Measurements from ENCODE around the gene CENPX. TPM values are rescaled to one million over a fixed set of nuclear protein-coding genes. Genes with fewer than 3 reads are reported as not detected.

The CENPX gene
- total and polyA plus RNA-seq, 2 of the 13 experiments (the other 11 are each of a cell fraction or from before 2014, with no cell fraction given): 92.7 to 170 TPM

- TF ChIP-seq MIER3 (CRISPR knock-in tag; IDR thresholded peaks at IDR 0.05; ENCODE audit: borderline replicate concordance) (no peak), NR2F1 (CRISPR knock-in tag; IDR thresholded peaks at IDR 0.05) (no peak), SRSF9 (IDR thresholded peaks at IDR 0.05; ENCODE audit: borderline replicate concordance, insufficient read depth, low read depth, low read length, poor library complexity, severe bottlenecking) (no peak), MYPOP (CRISPR knock-in tag; IDR thresholded peaks at IDR 0.05) (no peak), ZNF484 (CRISPR knock-in tag; IDR thresholded peaks at IDR 0.05; ENCODE audit: borderline replicate concordance, low read depth) (no peak), CCDC6 (CRISPR knock-in tag; IDR thresholded peaks at IDR 0.05) (no peak), NCOA5 (CRISPR knock-in tag; IDR thresholded peaks at IDR 0.05) (no peak), REST (IDR thresholded peaks at IDR 0.05; ENCODE audit: borderline replicate concordance in 1 of 2, low read depth in 1 of 2, low read length in 2 of 2) (no peak), TGIF2 (CRISPR knock-in tag; IDR thresholded peaks at IDR 0.05) (no peak), KLF9 (CRISPR knock-in tag; IDR thresholded peaks at IDR 0.05; ENCODE audit: low read depth) (no peak), NR0B2 (CRISPR knock-in tag; IDR thresholded peaks at IDR 0.05) (0 out of 2 replicates have a peak, but pooled peaks have one; percentile 16), ERF (CRISPR knock-in tag; IDR thresholded peaks at IDR 0.05) (no peak), GATAD2A (CRISPR knock-in tag; IDR thresholded peaks at IDR 0.05) (peak; percentile 54; the same call in 1 of the 2 replicates), DNMT1 (CRISPR knock-in tag; IDR thresholded peaks at IDR 0.05) (no peak), NKX3-1 (CRISPR knock-in tag; IDR thresholded peaks at IDR 0.05) (no peak), TARDBP (CRISPR knock-in tag; IDR thresholded peaks at IDR 0.05) (no peak), TSC22D2 (CRISPR knock-in tag; IDR thresholded peaks at IDR 0.05; ENCODE audit: borderline replicate concordance) (no peak), RFX3 (CRISPR knock-in tag; IDR thresholded peaks at IDR 0.05) (no peak), ETV6 (CRISPR knock-in tag; conservative IDR thresholded peaks at IDR 0.05) (no peak), TMF1 (CRISPR knock-in tag; IDR thresholded peaks at IDR 0.05; ENCODE audit: low read depth) (no peak), MED1 (CRISPR knock-in tag; IDR thresholded peaks at IDR 0.05) (no peak), ZNF549 (CRISPR knock-in tag; IDR thresholded peaks at IDR 0.05) (no peak), ZKSCAN5 (CRISPR knock-in tag; IDR thresholded peaks at IDR 0.05) (no peak)
- TF ChIP-seq, protein P1, sequence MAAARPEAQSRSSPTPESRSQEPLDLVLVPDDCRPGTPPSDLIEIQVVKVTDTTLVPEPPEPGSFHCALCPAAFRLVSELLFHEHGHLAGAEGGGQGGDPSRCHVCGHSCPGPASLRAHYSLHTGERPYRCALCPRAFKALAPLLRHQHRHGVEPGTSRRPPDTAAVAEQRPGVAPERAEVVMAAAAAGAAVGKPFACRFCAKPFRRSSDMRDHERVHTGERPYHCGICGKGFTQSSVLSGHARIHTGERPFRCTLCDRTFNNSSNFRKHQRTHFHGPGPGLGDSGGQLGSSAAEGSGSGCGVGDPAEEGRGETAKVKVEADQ (CRISPR knock-in tag; IDR thresholded peaks at IDR 0.05; ENCODE audit: borderline replicate concordance): peak; percentile 51; the same call in 1 of the 2 replicates
These were observed 44.0 kb downstream of the CENPX start (continued) for GRCh38 chr17:81978524-81979298.

All from HepG2 (cell line).